Trophoblast cell (in vitro differentiated cells and primary cell): ENCODE data around the gene RPL7L1.

Experiments used
- DNase-seq, 2 donors: peaks; one replicate each; pipeline ENCODE4 v3.0.0-alpha.2; 2016
- H2AFZ ChIP-seq: 2 replicates; pipeline ENCODE4 v1.6.1; 2013; ENCODE audit warnings: low read length, moderate library complexity, mild to moderate bottlenecking; ENCODE audit not compliant: insufficient read depth, poor library complexity
- H2AK5ac ChIP-seq: 2 replicates; pipeline ENCODE4 v1.6.1; 2013; ENCODE audit warnings: mild to moderate bottlenecking, low read length
- H2BK120ac ChIP-seq: 2 replicates; pipeline ENCODE4 v1.6.1; 2013; ENCODE audit warnings: low read length, mild to moderate bottlenecking, moderate library complexity; ENCODE audit not compliant: insufficient read depth, poor library complexity
- H2BK12ac ChIP-seq: 2 replicates; pipeline ENCODE4 v1.6.1; 2013; ENCODE audit warnings: mild to moderate bottlenecking, low read length, moderate library complexity
- H2BK5ac ChIP-seq: 2 replicates; pipeline ENCODE4 v1.6.1; 2013; ENCODE audit warnings: low read length, low read depth, moderate library complexity, mild to moderate bottlenecking; ENCODE audit not compliant: poor library complexity
- H3K14ac ChIP-seq: 2 replicates; pipeline ENCODE4 v1.6.1; 2013; ENCODE audit warnings: mild to moderate bottlenecking, low read length
- H3K18ac ChIP-seq: 2 replicates; pipeline ENCODE4 v1.6.1; 2013; ENCODE audit warnings: mild to moderate bottlenecking, low read length
- H3K23ac ChIP-seq: 2 replicates; pipeline ENCODE4 v1.6.1; 2013; ENCODE audit warnings: low read length
- H3K27ac ChIP-seq: 2 replicates; pipeline ENCODE4 v1.5.1; 2013; ENCODE audit warnings: low read depth, mild to moderate bottlenecking, inconsistent platforms, low read length, moderate library complexity
- H3K27me3 ChIP-seq: 2 replicates; pipeline ENCODE4 v1.6.1; 2013; ENCODE audit warnings: inconsistent platforms, mild to moderate bottlenecking, low read length, moderate library complexity; ENCODE audit not compliant: insufficient read depth
- H3K36me3 ChIP-seq, 2 experiments: 1 replicate in 1 of 2; 2 replicates in 1 of 2; pipeline ENCODE4 v1.6.1; 2013; ENCODE audit warnings: low read length in 2 of 2, mild to moderate bottlenecking in 2 of 2, moderate library complexity in 1 of 2; ENCODE audit not compliant: insufficient read depth in 2 of 2, control insufficient read depth in 1 of 2
- H3K4ac ChIP-seq: 2 replicates; pipeline ENCODE4 v1.6.1; 2013; ENCODE audit warnings: low read depth, mild to moderate bottlenecking, low read length, moderate library complexity
- H3K4me1 ChIP-seq, 2 experiments: 1 replicate in 1 of 2; 2 replicates in 1 of 2; pipeline ENCODE4 v1.6.1; 2013; ENCODE audit warnings: low read length in 2 of 2, mild to moderate bottlenecking in 2 of 2, moderate library complexity in 1 of 2; ENCODE audit not compliant: insufficient read depth in 2 of 2, control insufficient read depth in 1 of 2
- H3K4me2 ChIP-seq: 2 replicates; pipeline ENCODE4 v1.6.1; 2013; ENCODE audit warnings: inconsistent platforms, mild to moderate bottlenecking, low read length, moderate library complexity
- H3K4me3 ChIP-seq: 2 replicates; pipeline ENCODE4 v1.5.1; 2013; ENCODE audit warnings: mild to moderate bottlenecking, low read depth, low read length, inconsistent platforms
- H3K79me1 ChIP-seq: one replicate; pipeline ENCODE4 v1.6.1; 2013; ENCODE audit warnings: low read length
- H3K79me2 ChIP-seq: 2 replicates; pipeline ENCODE4 v1.6.1; 2013; ENCODE audit warnings: low read length, mild to moderate bottlenecking; ENCODE audit not compliant: control insufficient read depth, insufficient read depth, poor library complexity
- H3K9ac ChIP-seq: 2 replicates; pipeline ENCODE4 v1.6.1; 2013; ENCODE audit warnings: mild to moderate bottlenecking, low read length
- H3K9me3 ChIP-seq: 2 replicates; pipeline ENCODE4 v1.6.1; 2013; ENCODE audit warnings: low read depth, mild to moderate bottlenecking, control low read depth, inconsistent platforms, low read length; ENCODE audit not compliant: insufficient read depth
- H4K12ac ChIP-seq: 2 replicates; pipeline ENCODE4 v1.6.1; 2013; ENCODE audit warnings: low read depth, mild to moderate bottlenecking, low read length, moderate library complexity
- H4K8ac ChIP-seq: 2 replicates; pipeline ENCODE4 v1.6.1; 2013; ENCODE audit warnings: low read depth, mild to moderate bottlenecking, low read length, moderate library complexity
- H4K91ac ChIP-seq: one replicate; pipeline ENCODE4 v1.6.1; 2013; ENCODE audit warnings: low read depth, mild to moderate bottlenecking, low read length, moderate library complexity
- WGBS: extraction: QIAGEN DNeasy Blood & Tissue Kit; methylation state at CpG from one replicate; pipeline ENCODE4 v1.1.7; 2013; ENCODE audit warnings: missing lambda C conversion rate; ENCODE audit not compliant: insufficient read length, insufficient coverage; ENCODE audit errors: extremely low coverage; 5-methylcytosine and 5-hydroxymethylcytosine counted together

Gene RPL7L1

DNA sequence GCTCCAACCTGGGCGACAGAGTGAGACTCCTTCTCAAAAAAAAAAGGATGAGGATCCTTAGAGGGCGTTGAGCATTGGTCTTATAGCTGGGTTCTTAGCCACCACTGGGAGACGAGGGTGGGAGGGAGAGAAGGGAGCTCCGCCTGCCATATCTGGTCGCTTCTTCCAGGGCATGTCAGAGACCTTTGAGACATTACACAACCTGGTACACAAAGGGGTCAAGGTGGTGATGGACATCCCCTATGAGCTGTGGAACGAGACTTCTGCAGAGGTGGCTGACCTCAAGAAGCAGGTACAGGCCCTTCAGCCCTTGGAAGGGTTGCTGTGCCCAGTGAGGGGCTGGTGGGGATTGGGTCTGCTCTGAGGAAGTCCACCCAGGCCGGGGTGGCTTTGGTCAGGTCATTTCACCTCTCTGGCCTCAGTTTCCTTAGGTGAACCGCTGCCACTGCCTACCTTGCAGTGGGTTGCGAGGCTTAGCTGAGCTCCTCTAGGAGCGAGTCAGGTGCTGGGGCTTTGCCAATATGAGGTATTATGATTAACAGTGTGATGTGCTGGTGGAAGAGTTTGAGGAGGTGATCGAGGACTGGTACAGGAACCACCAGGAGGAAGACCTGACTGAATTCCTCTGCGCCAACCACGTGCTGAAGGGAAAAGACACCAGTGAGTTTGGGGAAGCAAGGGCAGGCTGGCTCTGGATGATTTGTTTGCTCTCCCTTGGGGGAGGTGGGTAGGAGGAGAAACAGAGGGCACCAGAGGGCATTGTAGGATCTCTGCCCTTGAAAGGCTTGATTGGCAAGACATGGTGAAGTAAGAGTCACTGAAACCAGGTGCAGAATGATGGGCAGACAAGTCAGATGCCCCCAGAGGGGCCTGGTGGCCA is 58.4 kb downstream of the RPL7L1 start:
- Histone ChIP-seq H3K4me1 (no peaks in the 10 kb centered on the region), H4K8ac (no peak overlapping the region), H2BK12ac (no peak overlapping the region), H3K4me2 (no peak overlapping the region), H2BK120ac (no peak overlapping the region), H4K91ac (no peak overlapping the region), H4K12ac (no peak overlapping the region), H3K79me1 (no peaks in the 10 kb centered on the region), H3K14ac (no peak overlapping the region), H3K27me3 (no peaks in the 10 kb centered on the region), H3K18ac (no peak overlapping the region), H3K23ac (no peak overlapping the region), H3K9ac (no peak overlapping the region), H2BK5ac (no peak overlapping the region), H3K4ac (no peak overlapping the region), H2AK5ac (no peak overlapping the region), H3K4me3 (no peak overlapping the region), H3K36me3 (peaks cover 44 to 50% of the 10 kb centered on the region in 2 experiments), H3K27ac (no peak overlapping the region), H3K79me2 (no peaks in the 10 kb centered on the region), H3K9me3 (peaks cover 2% of the 10 kb centered on the region), H2AFZ (no peak overlapping the region)
- no CpG with 5 or more reads among the region's 13 CpGs for WGBS
- DNase-seq = no peak

DNA sequence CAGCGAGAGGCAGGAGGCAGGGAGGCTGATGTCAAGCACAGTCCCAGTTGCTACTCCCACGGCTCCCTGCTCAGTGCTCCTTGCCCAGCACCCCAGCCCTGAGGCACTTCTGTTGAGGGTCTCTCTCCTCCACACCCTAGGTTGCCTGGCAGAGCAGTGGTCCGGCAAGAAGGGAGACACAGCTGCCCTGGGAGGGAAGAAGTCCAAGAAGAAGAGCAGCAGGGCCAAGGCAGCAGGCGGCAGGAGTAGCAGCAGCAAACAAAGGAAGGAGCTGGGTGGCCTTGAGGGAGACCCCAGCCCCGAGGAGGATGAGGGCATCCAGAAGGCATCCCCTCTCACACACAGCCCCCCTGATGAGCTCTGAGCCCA is 59.0 kb downstream of the RPL7L1 start:
- Histone ChIP-seq H4K8ac (no peak overlapping the region), H3K9ac (no peak overlapping the region), H2AK5ac (no peak overlapping the region), H3K18ac (no peak overlapping the region), H3K14ac (no peak overlapping the region), H3K4me1 (no peaks in the 10 kb centered on the region), H2BK120ac (no peak overlapping the region), H4K12ac (no peak overlapping the region), H2BK5ac (no peak overlapping the region), H3K27me3 (no peaks in the 10 kb centered on the region), H3K4ac (no peak overlapping the region), H3K9me3 (peaks cover 2% of the 10 kb centered on the region), H3K79me2 (no peaks in the 10 kb centered on the region), H2AFZ (no peak overlapping the region), H3K79me1 (no peaks in the 10 kb centered on the region), H3K4me3 (no peak overlapping the region), H4K91ac (no peak overlapping the region), H3K4me2 (no peak overlapping the region), H3K27ac (no peak overlapping the region), H3K23ac (no peak overlapping the region), H2BK12ac (no peak overlapping the region), H3K36me3 (peaks cover 44 to 50% of the 10 kb centered on the region in 2 experiments)
- no peak for DNase-seq
- WGBS = no CpG with 5 or more reads among the region's 5 CpGs

- Histone ChIP-seq H2AK5ac (no peak overlapping the region), H3K9me3 (peaks cover 2% of the 10 kb centered on the region), H3K79me2 (no peaks in the 10 kb centered on the region), H2AFZ (no peak overlapping the region), H3K79me1 (no peaks in the 10 kb centered on the region), H3K14ac (no peak overlapping the region), H3K18ac (no peak overlapping the region), H2BK120ac (no peak overlapping the region), H3K4ac (no peak overlapping the region), H4K12ac (peak overlapping the region; percentile 36), H3K4me3 (no peak overlapping the region), H2BK5ac (no peak overlapping the region), H3K4me2 (no peak overlapping the region), H3K27ac (no peak overlapping the region), H2BK12ac (no peak overlapping the region), H4K91ac (no peak overlapping the region), H3K9ac (no peak overlapping the region), H3K27me3 (no peaks in the 10 kb centered on the region), H3K4me1 (no peaks in the 10 kb centered on the region), H4K8ac (no peak overlapping the region), H3K36me3 (peaks cover 42 to 49% of the 10 kb centered on the region in 2 experiments), H3K23ac (no peak overlapping the region)
- DNase-seq = no peak
- WGBS = no CpG with 5 or more reads among the region's 9 CpGs
These were observed 59.8 kb downstream of the RPL7L1 start for GRCh38 chr6:42938987-42939809.
